IPS-18c (cell line): ENCODE data around the gene HSD17B2.
"Not testable (repeated sequence)": the region's sequence is repeated elsewhere in the genome, so short reads cannot be mapped to it uniquely, and the experiment has no call there.

Experiments used
- H3K4me3 ChIP-seq: 2 replicates; pipeline ENCODE4 v1.7.0; 2013; ENCODE audit warnings: low read depth, mild to moderate bottlenecking, low read length, moderate library complexity; ENCODE audit not compliant: insufficient read depth
- H3K9me3 ChIP-seq: one replicate; pipeline ENCODE4 v1.6.1; 2013; ENCODE audit warnings: mild to moderate bottlenecking, low read length, moderate library complexity; ENCODE audit not compliant: control insufficient read depth, insufficient read depth

Gene HSD17B2, protein sequence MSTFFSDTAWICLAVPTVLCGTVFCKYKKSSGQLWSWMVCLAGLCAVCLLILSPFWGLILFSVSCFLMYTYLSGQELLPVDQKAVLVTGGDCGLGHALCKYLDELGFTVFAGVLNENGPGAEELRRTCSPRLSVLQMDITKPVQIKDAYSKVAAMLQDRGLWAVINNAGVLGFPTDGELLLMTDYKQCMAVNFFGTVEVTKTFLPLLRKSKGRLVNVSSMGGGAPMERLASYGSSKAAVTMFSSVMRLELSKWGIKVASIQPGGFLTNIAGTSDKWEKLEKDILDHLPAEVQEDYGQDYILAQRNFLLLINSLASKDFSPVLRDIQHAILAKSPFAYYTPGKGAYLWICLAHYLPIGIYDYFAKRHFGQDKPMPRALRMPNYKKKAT

DNA sequence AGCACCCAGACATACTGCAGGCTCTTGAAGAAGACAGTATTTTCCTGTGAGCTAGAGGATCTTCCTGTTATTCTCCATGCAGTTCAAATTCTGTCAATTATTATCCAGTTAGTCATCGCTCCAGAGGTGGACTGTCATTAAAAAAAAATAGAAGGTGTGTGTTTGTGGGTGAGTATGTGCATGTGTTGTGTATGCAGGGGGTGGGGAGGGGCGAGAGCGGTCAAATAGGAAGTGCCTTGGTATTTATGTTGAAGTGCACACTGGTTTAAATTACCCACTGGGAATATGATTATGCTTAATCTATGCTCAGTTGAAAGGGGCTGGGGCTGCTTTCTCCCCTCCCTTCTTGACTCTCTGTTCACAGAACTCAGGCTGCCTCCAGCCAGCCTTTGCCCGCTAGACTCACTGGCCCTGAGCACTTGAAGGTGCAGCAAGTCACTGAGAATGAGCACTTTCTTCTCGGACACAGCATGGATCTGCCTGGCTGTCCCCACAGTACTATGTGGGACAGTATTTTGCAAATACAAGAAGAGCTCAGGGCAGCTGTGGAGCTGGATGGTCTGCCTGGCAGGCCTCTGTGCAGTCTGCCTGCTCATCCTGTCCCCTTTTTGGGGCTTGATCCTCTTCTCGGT is at the start of gene HSD17B2:
Gene HSD17B2 (plus strand): TSS at position 273 of the 632 bp plus-strand sequence. CDS start 172 bp downstream, at position 445.
- no peaks in the 10 kb centered on the region for H3K9me3 ChIP-seq
- no peak within 1 kb of the TSS for H3K4me3 ChIP-seq

DNA sequence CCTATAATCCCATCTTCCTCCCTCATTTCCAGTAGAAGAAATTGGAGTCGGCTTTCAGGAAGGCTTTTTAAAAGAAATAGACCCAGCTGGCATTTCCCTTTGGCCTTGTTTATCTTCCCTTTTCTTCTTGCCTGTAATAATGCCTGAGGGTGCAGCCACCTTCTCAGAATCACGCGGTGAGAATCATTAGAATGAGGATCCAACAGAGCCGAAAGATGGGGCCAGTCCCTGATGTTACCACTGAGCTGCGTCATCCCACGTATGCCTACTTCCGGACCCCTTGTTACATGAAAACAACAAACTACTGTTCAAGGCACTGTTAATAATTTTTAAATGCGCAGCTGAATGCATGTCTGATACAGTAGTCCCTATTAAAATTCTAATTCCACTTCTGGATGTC is 47.9 kb upstream of the HSD17B2 start:
- Histone ChIP-seq H3K9me3 (no peaks in the 10 kb centered on the region), H3K4me3 (no peak overlapping the region)

DNA sequence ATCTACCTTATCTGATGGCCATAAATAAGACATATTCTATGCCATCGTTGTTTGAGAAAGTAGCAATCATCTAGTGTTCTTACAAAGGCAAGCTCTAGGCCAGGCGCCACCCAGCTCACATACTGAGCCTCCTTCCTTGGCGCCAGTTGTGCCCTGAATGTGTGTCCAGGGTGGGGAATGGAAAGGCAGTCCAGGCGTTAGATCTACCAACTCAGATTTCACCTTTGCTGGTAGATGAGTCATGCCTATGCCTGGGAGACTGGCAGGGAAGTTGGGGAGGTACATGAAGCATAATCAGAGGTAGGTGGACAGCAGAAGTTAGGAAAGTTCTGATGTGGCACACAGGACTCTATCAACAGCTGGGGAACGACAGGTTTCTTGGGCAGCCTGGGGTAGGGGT is 47.3 kb upstream of the HSD17B2 start:
- Histone ChIP-seq H3K4me3 (no peak overlapping the region), H3K9me3 (no peaks in the 10 kb centered on the region)

DNA sequence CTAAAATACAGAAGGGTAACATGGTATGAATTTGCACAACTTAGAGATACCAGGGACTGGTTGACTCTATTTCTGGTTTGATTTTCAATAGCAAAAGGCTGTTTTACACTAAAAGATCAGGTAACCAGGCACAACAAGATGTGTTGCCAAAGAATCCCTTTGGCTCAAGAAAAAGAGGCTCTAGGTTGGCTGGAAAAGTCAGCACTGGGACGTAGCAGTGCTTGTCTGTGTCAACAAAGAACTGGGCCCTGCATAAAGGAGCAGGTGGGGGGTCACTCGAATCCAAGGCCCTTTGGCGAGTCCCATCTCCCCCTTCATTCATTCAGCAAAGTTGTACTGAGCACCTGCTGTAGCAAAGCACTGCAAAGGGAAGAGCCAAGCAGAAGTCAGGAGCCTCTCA is 42.2 kb upstream of the HSD17B2 start:
- no peak overlapping the region for H3K4me3 ChIP-seq
- H3K9me3 ChIP-seq: no peaks in the 10 kb centered on the region

DNA sequence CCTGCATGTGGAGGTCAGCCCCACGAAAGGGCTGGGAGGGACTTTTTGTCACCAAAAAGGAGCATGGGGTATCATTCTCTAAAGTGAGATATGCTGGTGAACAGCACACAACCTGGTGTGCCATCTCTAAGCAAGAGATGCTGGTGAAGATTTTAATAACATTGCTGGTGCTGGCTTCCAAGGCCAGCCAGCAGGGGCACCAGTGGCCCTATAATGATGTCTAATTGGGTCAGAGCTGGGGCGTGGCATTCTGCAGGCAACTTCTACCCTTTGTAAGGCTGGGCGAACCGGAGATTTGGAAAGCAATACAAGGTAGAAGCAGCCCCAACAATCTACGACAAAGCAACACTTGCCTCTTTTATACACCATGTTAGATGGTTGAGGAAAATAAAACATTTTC is 40.6 kb upstream of the HSD17B2 start:
- Histone ChIP-seq H3K4me3 (no peak overlapping the region), H3K9me3 (no peaks in the 10 kb centered on the region)

DNA sequence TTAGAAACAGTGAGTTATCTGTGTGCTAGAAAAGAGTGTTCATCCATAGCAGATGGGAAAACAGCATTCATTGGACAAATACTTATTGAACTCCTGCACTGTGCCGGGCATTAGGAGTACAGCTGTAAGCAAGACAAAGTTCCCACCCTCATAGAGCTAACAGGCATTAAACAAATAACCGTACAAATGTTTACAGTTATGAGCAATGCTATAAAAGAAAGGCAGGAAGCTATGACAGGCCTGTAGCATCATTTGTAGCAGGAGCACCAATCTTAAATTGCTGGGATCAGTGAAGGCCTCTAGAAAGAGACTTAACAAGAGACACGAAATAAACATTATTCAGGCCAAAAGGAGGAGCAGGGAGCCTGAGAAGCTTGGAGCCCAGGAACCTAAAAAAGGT is 39.4 kb upstream of the HSD17B2 start:
- no peaks in the 10 kb centered on the region for H3K9me3 ChIP-seq
- H3K4me3 ChIP-seq: no peak overlapping the region

DNA sequence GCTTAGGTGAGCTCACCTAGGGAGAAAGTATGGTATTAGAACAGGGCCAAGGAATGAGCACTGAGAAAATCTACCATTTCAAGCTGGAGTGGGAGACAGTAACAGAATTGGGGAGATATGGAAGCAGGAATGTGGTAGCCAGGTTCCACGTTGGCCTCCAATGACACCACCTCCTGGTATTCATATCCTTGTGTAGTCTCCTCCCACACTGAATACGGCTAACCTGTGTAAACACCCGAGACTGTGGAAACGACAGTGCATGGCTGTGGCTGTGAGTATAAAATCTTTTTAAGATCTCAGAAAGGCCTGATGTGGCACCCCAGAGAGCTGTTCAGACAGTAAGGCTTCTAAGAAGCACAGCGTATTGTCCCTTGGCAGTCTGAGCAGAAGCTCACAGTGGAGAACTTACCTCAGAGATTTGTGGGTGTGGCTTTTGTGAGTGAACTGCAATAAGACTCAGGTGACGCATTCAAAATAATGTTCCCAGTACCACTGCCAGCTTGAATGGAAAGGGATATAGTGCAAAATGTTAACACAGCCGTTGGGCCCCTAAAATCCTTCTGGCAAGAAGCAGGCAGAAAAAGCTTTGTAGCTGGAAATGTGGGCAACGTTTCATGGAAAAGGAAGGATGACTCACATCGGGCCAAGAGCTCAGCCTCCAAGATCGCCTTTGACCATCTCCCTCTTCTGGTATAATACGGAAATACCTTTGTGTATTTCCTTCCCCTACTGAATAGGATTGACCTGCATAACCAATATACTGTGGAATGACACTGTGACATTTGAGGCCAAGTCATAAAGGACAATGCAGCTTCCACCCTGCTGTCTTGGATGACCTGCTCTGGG is 38.2 kb upstream of the HSD17B2 start:
- Histone ChIP-seq H3K4me3 (no peak overlapping the region), H3K9me3 (no peaks in the 10 kb centered on the region)

DNA sequence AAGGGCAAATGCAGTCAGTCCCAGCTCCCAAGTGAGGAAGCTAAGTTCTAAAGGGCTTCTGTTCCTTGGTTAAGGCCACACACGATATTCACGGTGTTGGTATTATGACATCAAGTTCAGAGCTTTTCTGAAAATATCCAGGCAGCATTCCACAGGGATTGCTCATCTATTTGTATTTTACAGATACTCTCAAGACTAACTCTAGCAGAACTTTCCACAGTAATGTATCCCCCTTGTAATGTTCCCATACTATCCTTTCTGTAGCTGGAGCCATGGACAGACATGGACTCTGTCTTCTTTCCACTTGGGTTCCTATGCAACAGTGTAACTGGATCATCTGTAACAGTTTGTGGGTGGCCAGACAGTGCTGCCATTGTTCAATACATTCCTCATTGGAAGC is 37.3 kb upstream of the HSD17B2 start:
- no peak overlapping the region for H3K4me3 ChIP-seq
- no peaks in the 10 kb centered on the region for H3K9me3 ChIP-seq

DNA sequence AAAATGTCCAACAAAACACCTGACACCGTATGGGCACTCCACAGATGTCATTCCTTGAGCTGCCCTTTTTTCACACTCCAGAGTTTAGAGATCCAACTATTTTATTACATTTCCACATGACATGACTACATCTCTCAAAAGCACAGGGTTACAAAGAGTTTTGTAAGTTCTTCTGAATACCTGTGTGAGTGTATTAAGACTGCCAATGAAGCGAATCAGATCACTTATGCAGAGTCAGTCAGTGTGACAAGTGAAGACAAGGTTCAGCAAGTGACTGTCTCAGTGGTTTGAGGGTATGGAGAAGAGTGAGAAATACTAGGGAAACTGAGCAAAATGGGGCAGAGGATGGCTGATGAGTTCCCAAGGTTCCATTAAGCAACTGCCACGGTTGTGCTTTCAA is 32.2 kb upstream of the HSD17B2 start:
- H3K4me3 ChIP-seq: no peak overlapping the region
- peaks cover 3% of the 10 kb centered on the region for H3K9me3 ChIP-seq

DNA sequence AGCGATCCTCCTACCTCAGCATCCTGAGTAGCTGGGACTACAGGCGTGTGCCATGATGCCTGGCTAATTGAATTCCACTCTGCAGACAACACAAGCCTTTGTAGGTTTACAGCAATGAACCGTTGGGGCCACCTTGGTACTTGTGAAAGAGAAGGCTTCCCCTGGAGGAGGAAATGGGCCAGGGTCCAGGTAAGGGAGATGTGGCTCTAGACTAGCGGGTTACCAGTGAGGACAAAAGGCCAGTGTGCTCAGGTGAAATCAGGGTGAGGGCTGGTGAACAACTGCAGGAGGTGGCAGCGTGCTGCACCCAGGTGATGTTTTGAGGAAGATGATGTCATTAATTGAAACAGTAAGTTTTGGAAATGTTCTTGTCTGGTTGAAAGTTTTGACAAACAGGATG is 30.5 kb upstream of the HSD17B2 start:
- no peak overlapping the region for H3K4me3 ChIP-seq

DNA sequence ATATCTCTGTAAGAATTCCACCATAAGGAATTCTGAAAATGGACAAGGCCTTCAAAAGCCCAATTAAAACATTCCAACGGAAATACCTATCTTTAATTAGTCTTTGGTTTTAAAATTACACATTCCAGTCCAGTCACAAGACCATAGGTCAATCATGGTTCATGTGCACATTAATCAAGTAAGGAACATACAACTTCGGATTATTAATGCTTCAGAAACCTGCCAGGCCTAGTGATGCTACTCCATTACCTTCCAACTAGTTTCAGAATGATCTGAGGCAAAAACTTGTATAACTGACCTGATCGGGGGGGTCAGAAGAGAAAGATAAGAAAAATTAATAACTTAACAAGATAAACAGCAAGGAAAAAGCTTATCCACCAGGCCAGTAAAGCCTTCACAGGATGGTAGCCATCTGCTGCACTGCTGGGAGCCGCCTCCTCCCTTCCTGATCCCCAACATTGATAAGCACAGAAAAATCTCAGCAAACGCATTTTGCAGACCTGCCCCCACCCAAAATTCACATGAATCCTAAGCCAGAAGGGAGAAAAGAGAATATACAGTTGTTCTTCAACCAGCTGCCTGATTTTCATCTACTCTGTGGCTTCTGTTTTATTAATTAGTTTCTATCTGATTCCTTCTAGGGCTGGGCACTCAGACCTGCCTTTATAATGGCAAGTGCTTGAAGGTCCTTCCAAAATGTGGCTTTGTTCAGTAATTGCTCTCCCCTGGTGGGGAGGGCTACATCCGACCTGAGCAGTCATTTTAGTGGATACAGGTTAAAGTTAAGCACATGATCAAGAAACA is 29.8 kb upstream of the HSD17B2 start:
- no peak overlapping the region for H3K4me3 ChIP-seq
- H3K9me3 ChIP-seq: peaks cover 17% of the 10 kb centered on the region

More for the DNA sequence above, 30.5 kb upstream of the HSD17B2 start:
- H3K9me3 ChIP-seq: peaks cover 17% of the 10 kb centered on the region

DNA sequence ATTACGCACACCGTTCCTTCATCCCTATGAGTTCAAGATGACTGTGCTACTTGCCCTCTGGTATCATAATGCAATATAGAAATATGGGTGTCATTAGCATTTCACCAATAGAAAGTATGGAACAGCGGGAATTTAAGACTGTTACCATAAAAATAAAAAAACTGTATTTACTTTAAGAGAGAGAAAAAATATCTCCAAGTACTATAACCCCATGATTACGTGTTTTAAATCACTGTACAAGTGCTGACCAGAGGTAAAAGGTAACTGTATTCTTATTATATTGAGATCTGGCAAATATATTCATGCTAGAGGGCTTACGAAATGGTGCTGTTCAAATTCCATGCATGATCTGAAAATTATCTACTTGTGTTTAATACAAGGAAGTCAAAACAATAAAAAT is 29.0 kb upstream of the HSD17B2 start:
- Histone ChIP-seq H3K9me3 (peaks cover 17% of the 10 kb centered on the region), H3K4me3 (no peak overlapping the region)

DNA sequence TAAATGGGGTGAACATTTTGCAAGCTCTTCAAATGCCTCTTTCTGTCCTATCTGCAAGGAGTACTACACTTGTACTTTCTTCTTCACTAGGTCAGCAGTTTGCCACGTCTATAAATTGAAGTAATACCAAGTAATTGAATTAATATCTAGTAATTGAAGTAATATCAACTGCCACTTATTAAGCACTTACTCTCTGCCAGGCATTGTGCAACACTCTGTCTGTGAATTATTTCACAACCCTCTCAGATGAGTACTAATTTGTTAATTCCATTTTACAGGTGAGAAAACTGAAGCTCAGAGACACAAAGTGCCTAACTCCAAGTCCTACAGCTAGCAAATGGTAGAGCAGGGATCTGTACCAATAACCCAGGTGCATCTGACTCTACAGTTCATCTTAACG is 27.9 kb upstream of the HSD17B2 start:
- H3K4me3 ChIP-seq: no peak overlapping the region
- peaks cover 17% of the 10 kb centered on the region for H3K9me3 ChIP-seq

DNA sequence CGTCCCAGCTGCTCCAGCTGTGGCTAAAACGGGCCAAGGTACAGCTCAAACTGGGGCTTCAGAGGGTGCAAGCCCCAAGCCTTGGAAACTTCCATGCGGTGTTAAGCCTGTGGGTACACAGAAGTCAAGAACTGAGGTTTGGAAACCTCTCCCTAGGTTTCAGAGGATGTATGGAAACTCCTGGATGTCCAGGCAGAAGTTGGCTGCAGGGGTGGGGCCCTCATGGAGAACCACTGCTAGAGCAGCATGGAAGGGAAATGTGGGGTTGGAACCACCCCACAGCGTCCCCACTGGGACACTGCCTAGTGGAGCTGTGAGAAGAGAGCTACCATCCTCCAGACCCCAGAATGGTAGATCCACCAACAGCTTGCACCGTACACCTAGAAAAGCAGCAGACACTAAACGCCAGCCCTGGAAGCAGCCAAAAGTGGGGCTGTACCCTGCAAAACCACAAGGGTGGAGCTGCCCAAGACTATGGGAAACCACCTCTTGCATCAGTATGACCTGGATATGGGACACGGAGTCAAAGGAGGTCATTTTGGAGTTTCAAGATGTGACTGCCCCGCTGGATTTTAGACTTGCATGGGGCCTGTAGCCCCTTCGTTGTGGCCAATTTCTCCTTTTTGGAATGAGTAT is 26.0 kb upstream of the HSD17B2 start:
- Histone ChIP-seq H3K4me3 (no peak overlapping the region; the same call in 1 of the 2 replicates), H3K9me3 (peaks cover 17% of the 10 kb centered on the region)

DNA sequence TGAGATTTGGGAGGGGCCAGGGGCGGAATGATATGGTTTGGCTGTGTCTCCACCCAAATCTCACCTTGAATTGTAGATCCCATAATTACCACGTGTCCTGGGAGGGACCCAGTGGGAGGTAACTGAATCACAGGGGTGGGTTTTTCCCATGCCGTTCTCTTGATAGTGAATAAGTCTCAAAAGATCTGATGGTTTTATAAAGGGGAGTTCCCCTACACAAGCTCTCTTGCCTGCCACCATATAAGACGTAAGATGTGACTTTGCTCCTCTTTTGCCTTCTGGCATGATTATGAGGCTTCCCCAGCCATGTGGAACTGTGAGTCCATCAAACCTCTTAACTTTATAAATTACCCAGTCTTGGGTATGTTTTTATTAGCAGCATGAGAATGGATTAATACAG is 25.3 kb upstream of the HSD17B2 start:
- H3K9me3 ChIP-seq: peaks cover 17% of the 10 kb centered on the region
- not testable (repeated sequence) for H3K4me3 ChIP-seq

DNA sequence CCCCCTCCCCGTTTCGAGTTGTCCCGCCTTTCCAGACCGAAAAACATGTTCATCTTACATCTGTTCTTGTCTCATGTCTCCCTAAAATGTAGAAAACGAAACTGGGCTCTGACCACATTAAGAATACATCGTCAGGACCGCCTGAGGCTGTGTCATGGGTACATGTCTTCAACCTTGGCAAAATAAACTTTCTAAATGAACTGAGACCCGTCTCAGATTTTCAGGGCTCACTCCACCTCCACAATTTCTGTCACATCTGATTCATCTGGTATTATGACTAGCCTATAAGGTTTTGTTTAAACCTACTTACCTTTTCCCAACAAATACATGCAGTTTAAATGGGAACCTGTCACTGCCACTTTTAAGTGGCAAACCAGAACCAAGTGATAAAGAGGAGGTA is 24.4 kb upstream of the HSD17B2 start:
- H3K4me3 ChIP-seq: no peak overlapping the region
- H3K9me3 ChIP-seq: peaks cover 17% of the 10 kb centered on the region

DNA sequence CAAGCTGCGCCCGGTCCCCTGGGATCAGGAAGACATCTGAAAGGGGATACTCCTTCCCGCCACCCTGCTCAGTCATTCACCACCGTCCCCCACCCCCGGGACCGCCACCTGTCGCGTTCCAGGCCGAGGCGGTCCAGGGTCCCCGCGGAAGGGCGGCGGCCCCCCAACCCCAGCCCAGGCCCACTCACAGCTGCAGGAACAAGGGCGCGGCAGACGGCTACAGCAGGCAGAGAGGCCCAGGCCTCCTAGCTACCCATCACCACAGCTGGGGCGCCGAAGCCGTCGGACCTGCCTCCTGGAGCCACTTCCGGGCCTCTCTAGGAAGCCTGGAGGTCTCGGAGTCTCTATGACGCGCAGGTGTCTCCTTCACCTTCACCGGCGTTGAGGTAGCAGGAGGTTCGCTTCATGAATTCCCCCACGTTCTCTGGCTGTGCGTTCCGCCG is 23.8 kb upstream of the HSD17B2 start, which contains the start of gene SDR42E1:
Gene SDR42E1 (minus strand): TSS at position 272 of the 443 bp plus-strand sequence. CDS start 10,612 bp downstream, outside the sequence.
- peaks cover 17% of the 10 kb centered on the region for H3K9me3 ChIP-seq

More for the DNA sequence above, 23.8 kb upstream of the HSD17B2 start, which contains the start of gene SDR42E1:
- no peak within 1 kb of the TSS for H3K4me3 ChIP-seq
